ENCODE results near the gene GPR32.
"Not testable (repeated sequence)": the region's sequence is repeated elsewhere in the genome, so short reads cannot be mapped to it uniquely, and the experiment has no call there.

Gene GPR32

DNA sequence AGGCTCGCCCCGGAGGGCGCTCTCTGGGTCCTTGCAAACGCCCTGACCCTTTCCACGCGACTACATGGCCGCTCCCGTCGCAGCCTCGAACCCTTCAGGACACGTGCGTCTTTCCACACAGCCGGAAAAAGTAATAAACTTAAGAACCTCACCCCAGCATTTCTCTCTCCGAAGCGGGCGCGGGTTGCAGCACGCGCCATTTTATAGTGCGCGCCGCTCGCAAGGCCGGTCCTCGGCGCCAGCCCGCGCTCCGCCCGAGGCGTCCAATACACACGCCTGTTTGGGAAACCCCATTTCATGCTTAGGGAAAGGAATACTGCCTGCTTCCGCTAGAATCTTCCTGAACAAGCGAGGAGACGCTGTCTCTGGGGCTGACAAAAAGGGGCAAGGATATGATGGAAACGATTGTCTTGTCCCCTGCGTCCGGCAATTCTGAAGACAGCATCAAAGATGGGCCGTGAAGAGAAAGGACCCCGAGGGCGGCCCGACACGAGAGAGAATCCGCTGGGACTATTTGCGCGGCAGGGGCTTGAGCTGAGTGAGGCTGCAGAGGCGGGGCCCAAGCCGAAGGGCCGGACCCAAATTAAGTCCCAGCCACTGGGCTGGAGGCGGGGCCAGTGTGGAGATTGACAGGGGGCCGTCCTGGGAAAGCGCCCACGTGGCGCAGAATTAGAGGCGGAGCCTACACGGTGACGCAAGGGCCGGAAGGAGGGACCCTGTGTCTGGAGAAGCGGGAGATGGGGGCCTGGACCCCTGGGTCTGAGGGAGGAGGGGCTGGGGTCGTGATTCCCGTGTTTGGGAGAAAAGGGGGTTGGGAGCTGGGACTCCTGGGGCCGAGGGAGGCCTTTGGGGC, 34.4 kb downstream of the GPR32 start:
- peak; percentile 99 for DNase-seq

DNA sequence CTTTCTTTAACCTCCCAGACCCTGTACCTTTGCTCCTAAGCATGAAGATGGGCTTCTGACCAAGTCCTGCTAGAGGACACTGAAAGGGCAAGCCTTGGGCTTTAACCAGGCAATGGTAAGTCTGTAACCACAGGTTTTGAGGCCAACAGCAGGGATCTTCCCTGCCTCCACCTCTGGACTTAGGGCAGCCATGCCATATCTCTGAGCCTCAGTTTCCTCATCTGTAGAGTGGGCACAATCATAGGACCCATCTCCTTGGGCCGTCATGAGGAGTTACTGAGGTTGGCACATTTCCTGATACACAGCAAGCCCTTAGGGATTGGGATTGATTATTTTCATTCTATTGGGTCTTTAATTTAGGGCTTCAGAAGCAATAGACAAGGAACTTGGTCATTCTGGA, 38.6 kb downstream of the GPR32 start:
- DNase-seq, result no peak

GRCh38 chr19:50811622-50812238, 41.5 kb downstream of the GPR32 start:
- DNase-seq, result not testable (repeated sequence)

DNA sequence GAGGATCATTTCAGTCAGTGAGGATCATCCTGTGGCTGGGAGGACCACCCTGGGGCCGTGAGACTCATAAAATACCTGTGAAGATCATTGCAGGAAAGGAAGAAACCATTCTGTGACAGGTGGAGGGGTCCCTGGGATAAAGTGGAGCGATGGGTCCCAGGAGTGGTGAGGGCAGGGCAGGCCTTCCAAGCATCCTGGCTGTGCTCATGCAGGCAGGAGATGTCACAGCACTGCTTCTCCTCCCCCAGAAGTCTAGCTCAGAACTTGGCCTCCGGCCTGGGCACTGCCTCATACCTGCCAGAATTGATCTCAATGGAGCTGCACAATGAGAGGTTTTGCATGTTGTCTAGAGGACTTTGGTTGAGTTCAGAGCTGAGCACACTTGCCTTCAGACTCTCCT, 42.2 kb downstream of the GPR32 start:
- DNase-seq, result no peak

- no peak for DNase-seq
These were observed 44.6 kb downstream of the GPR32 start for GRCh38 chr19:50814883-50815282.

- no peak for DNase-seq
These were observed 45.2 kb downstream of the GPR32 start for GRCh38 chr19:50815439-50815838.

DNA sequence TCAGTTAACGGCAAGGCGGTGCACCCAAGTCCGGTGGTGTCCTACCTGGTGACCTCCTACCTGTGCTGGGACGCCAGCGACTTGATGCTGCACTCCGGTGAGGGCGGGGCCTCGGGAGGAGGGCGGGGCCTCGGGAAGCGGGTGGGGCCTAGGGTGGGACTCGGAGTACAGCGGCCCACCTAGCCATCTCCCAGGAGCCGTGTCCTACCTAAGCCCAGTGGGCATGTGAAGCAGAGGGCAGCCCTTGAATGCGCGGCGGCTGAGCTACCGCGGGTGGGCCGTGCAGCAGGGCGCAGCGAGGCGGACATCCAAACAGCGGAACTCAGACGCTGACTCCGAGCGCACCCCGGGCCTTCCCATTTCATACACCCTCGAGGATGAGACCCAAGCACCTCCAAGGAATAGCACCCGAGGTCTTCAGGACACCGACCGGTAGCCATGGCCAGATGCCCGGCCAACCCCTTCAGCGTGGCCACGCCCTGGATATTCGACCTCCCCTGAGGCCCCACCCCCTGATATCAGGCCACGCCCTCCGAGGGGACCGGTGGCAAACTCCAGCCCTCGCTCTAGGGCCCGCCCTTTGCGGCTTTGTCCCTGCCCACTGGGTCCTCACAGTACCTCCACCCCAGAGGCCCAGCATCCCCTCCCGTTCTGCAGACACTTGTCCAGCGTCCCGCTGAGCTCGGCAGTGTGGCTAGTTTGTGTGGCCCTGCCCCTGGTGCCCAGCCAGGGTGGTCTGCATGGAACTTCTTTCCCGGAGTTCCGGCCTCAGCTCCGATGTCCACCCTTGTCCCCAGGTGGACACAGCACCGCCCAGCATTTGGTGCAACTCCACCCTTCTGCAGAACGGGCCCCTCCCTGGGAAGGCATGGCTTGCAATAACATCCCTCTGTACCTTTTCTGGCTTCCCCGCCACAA, 47.9 kb downstream of the GPR32 start:
- peak; percentile 80 to 81 for DNase-seq

GRCh38 chr19:50818859-50819472, 48.7 kb downstream of the GPR32 start:
- no peak for DNase-seq

DNA sequence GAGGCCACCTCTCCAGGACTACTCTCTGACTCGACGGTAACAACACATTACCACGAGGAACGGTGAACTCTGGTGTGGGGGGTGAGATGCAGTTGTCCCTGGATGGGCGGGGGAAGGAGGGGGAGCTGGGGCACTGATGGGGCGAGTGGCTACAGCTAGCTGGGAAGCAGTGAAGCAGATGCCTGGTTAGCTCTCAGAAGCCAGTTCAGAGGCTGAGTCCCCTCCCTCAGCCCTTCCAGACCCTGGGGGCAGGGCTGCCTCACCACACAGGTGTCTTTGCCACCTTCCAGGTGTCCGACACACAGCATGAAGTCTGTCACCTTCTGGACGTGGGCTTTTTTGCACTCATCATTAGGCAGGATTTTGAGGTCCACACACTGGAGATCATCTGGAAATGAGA, 49.4 kb downstream of the GPR32 start:
- DNase-seq, result no peak

DNA sequence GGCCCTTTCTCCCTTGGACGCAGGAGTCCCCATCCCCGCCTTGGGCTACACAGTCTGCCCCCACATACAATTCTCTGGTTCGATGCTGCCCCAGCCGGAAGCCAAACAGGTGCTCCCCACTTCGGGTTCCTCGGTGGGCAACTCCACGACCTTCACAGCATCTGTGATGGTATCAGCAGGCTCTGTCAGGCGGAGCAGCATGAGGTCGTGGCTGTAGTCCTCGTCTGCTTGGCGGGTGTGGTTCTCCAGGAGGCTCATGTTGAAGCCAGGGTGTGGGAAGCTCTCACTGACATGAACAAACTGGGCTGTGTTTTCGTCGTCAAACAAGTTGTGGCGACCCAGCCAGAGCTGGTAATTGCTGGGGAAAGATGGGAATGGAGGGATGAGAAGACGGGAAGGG, 49.8 kb downstream of the GPR32 start:
- no peak for DNase-seq

DNA sequence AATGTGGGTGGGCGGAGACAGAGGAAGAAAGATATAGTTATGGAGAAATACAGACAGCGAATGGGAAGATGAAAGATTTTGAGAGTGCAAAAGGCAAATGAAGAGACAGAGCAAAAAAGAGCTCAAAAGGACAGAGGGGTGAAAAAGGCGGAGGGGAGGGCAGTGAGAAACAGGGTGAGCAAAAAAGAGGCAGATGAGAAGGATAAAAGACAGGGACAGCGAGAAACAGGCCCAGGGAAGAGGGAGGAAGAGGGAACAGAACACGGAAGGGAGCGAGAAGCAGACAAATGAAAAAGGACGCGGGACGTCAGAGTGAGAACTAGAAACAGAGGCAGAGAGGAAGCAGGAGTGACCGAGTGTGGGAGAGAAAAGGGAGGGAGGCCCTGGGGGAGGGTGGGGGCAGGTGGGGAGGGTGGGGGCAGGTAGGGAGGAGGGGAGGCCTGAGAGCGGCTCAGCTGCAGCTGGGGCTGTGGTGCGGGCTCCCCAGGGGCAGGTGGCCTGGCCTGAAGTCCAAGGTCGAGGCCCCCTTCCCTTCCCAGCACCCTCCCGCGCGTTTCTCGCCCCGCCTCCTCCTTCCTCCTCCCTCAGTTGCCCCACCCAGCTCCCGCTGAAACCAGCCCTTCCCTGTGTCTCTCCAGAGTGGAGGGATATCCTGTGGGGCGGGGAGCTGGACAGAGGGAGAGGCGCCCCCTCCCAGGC, 50.4 kb downstream of the GPR32 start:
- DNase-seq, result no peak

DNA sequence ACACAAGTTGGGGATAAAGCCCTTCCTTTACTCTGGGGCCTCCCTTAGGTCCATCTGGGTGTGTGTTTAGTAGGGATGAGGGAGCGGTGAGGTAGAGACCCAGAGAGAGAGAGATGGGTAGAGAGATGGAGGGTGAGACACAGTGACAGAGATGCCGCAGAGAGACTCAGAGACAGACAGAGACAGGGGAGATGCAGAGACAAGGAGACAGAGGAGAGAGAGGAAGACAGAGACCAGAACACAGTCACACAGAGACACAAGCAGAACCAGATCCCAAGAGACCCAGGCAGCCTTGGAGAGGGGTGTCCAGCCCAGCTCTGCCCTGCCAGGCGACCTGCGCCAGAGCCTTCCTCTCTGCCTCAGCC, 51.0 kb downstream of the GPR32 start:
- DNase-seq, result no peak

Measured in activated T-cell treated with anti-CD3 and anti-CD28 coated beads, Interleukin-2, amount 50 U/mL, for 48 hours (primary cell).